Left renal cortex interstitium (tissue), 4 donors: ENCODE measurements around the gene RNASE1. TPM values are rescaled to one million over a fixed set of nuclear protein-coding genes. Genes with fewer than 3 reads are reported as not detected.
"Not testable (repeated sequence)": the region's sequence is repeated elsewhere in the genome, so short reads cannot be mapped to it uniquely, and the experiment has no call there.

Experiments used
- DNase-seq, 4 donors: peaks; one replicate each; pipeline ENCODE4 v3.0.0-alpha.2; 2013; ENCODE audit warnings: low read depth in 4 of 4, low spot score in 2 of 4, missing footprints in 1 of 4
- polyA plus RNA-seq, 4 donors: library from polyadenylated mRNA; unstranded; fragments of 120-200 nt; gene quantifications; one replicate each; pipeline ENCODE4 v1.2.1, GENCODE V29; 2013; ENCODE audit not compliant: insufficient read length in 4 of 4

RNASE1 gene
- polyA plus RNA-seq, 4 donors = 117 to 201 (median 179) TPM

GRCh38 chr14:20775901-20776300, 26.7 kb downstream of the RNASE1 start:
- no peak for DNase-seq

GRCh38 chr14:20775043-20775442, 27.6 kb downstream of the RNASE1 start:
- DNase-seq = no peak

GRCh38 chr14:20774258-20774824, 28.3 kb downstream of the RNASE1 start:
- no peak for DNase-seq

GRCh38 chr14:20772650-20773049, 30.0 kb downstream of the RNASE1 start:
- no peak for DNase-seq

- no peak for DNase-seq
Observed at GRCh38 chr14:20769421-20769820, 33.2 kb downstream of the RNASE1 start.

- DNase-seq = no peak
Observed at GRCh38 chr14:20768593-20768892, 34.1 kb downstream of the RNASE1 start.

- DNase-seq = no peak
Observed at GRCh38 chr14:20760950-20761349, 41.7 kb downstream of the RNASE1 start.

GRCh38 chr14:20759465-20759864, 43.2 kb downstream of the RNASE1 start:
- not testable (repeated sequence) for DNase-seq

GRCh38 chr14:20757965-20758364, 44.7 kb downstream of the RNASE1 start:
- no peak for DNase-seq

- DNase-seq = no peak
Observed at GRCh38 chr14:20755037-20755436, 47.6 kb downstream of the RNASE1 start.

GRCh38 chr14:20754308-20754707, 48.3 kb downstream of the RNASE1 start:
- DNase-seq = no peak

GRCh38 chr14:20751963-20752562, 50.6 kb downstream of the RNASE1 start:
- no peak for DNase-seq

Other genes with a start within 250 kb of the RNASE1 start
- not detected for gene RNASE9, start 241.8 kb downstream of the RNASE1 start, polyA plus RNA-seq
- not detected for gene RNASE11, start 214.8 kb downstream of the RNASE1 start, polyA plus RNA-seq
- gene RNASE12, start 211.5 kb downstream of the RNASE1 start, polyA plus RNA-seq = not detected
- not detected for gene OR6S1, start 161.2 kb downstream of the RNASE1 start, polyA plus RNA-seq
- 1 to 10 TPM; 3.1 to 5.5 (median 4.1) TPM for gene RNASE4, start 118.3 kb downstream of the RNASE1 start, polyA plus RNA-seq
- 1 to 10 TPM; 2.9 to 5.0 (median 3.7) TPM for gene ANG, start 114.1 kb downstream of the RNASE1 start, polyA plus RNA-seq
- gene EDDM3A, start 57.0 kb downstream of the RNASE1 start, polyA plus RNA-seq = under 1 TPM; 0.19 to 0.43 (median 0.28) TPM
- under 1 TPM in 1 of 4 donors, not detected in 3; 0.11 TPM for gene EDDM3B, start 34.4 kb downstream of the RNASE1 start, polyA plus RNA-seq
- 1 to 10 TPM; 5.0 to 7.4 (median 5.6) TPM for gene RNASE6, start 21.6 kb downstream of the RNASE1 start, polyA plus RNA-seq
- gene RNASE3, start 88.5 kb upstream of the RNASE1 start, polyA plus RNA-seq = under 1 TPM in 3 of 4 donors, not detected in 1; 0.42 to 0.79 (median 0.66) TPM
- gene RNASE2, start 152.6 kb upstream of the RNASE1 start, polyA plus RNA-seq = 1 to 10 TPM in 2 of 4 donors, under 1 TPM in 2; 0.41 to 2.4 (median 1.1) TPM
- 100 to 1,000 TPM in 2 of 4 donors, 10 to 100 TPM in 2; 69.4 to 132 (median 96.9) TPM for gene METTL17, start 187.1 kb upstream of the RNASE1 start, polyA plus RNA-seq
- gene SLC39A2, start 196.4 kb upstream of the RNASE1 start, polyA plus RNA-seq = 1 to 10 TPM; 1.2 to 2.0 (median 1.8) TPM
- gene NDRG2, start 222.2 kb upstream of the RNASE1 start, polyA plus RNA-seq = 100 to 1,000 TPM; 154 to 172 (median 164) TPM
- gene TPPP2, start 227.4 kb upstream of the RNASE1 start, polyA plus RNA-seq = 1 to 10 TPM; 2.6 to 4.0 (median 3.5) TPM
- gene RNASE13, start 232.0 kb upstream of the RNASE1 start, polyA plus RNA-seq = 1 to 10 TPM in 1 of 4 donors, under 1 TPM in 3; 0.17 to 1.1 (median 0.56) TPM
- 1 to 10 TPM in 1 of 4 donors, under 1 TPM in 3; 0.46 to 1.2 (median 0.89) TPM for gene RNASE7, start 239.5 kb upstream of the RNASE1 start, polyA plus RNA-seq